Peyer's patch (tissue), 4 donors: ENCODE data around the gene TRIM8.

Source experiments
- CTCF ChIP-seq, 6 experiments: fragments of 450-650 bp in 4 of 6; fragments of 200-600 bp in 2 of 6; sonication (generic) in 1 of 6; IDR thresholded peaks; one replicate each; pipeline ENCODE4 v1.5.1; 2017 to 2019; ENCODE audit warnings: antibody characterized with exemption in 6 of 6, mild to moderate bottlenecking in 3 of 6, moderate library complexity in 1 of 6
- POLR2A ChIP-seq, 2 donors: fragments of 450-650 bp; IDR thresholded peaks; one replicate each; pipeline ENCODE4 v1.5.1; 2017; ENCODE audit warnings: antibody characterized with exemption in 2 of 2, mild to moderate bottlenecking in 2 of 2, moderate library complexity in 2 of 2

- TF ChIP-seq POLR2A (IDR thresholded peaks at IDR 0.05) (no peak), CTCF (IDR thresholded peaks at IDR 0.05) (no peak)
Observed at GRCh38 chr10:102635377-102635776, 8.9 kb upstream of the TRIM8 start.
